Measurements from ENCODE around the gene PIK3C2G.

The PIK3C2G gene

GRCh38 chr12:18259906-18260682 is 1.2 kb upstream of the PIK3C2G start:
- H3K9me3 ChIP-seq (ENCODE audit: low read length): no peaks in the 10 kb centered on the region
- H3K36me3 ChIP-seq (ENCODE audit: insufficient read depth, low read length): no peaks in the 10 kb centered on the region
- H3K4me3 ChIP-seq (ENCODE audit: low read length): no peak overlapping the region
- no peaks in the 10 kb centered on the region for H3K27me3 ChIP-seq (ENCODE audit: insufficient read depth, low read length)
- H3K4me1 ChIP-seq (ENCODE audit: insufficient read depth, low read length): no peaks in the 10 kb centered on the region
- no peak overlapping the region for H2AFZ ChIP-seq (ENCODE audit: low read depth, low read length)

GRCh38 chr12:18261906-18262305 is 588 bp downstream of the PIK3C2G start:
- Histone ChIP-seq H3K4me1 (ENCODE audit: insufficient read depth, low read length) (no peaks in the 10 kb centered on the region), H3K27me3 (ENCODE audit: insufficient read depth, low read length) (no peaks in the 10 kb centered on the region), H3K4me3 (ENCODE audit: low read length) (no peak overlapping the region), H2AFZ (ENCODE audit: low read depth, low read length) (no peak overlapping the region), H3K9me3 (ENCODE audit: low read length) (no peaks in the 10 kb centered on the region), H3K36me3 (ENCODE audit: insufficient read depth, low read length) (no peaks in the 10 kb centered on the region)

GRCh38 chr12:18262514-18262913 is 1.2 kb downstream of the PIK3C2G start:
- H3K36me3 ChIP-seq (ENCODE audit: insufficient read depth, low read length): no peaks in the 10 kb centered on the region
- no peaks in the 10 kb centered on the region for H3K27me3 ChIP-seq (ENCODE audit: insufficient read depth, low read length)
- no peaks in the 10 kb centered on the region for H3K4me1 ChIP-seq (ENCODE audit: insufficient read depth, low read length)
- no peak overlapping the region for H3K4me3 ChIP-seq (ENCODE audit: low read length)
- H2AFZ ChIP-seq (ENCODE audit: low read depth, low read length): no peak overlapping the region
- H3K9me3 ChIP-seq (ENCODE audit: low read length): no peaks in the 10 kb centered on the region

GRCh38 chr12:18264581-18265075 is 3.3 kb downstream of the PIK3C2G start:
- Histone ChIP-seq H3K4me3 (ENCODE audit: low read length) (no peak overlapping the region), H3K4me1 (ENCODE audit: insufficient read depth, low read length) (no peaks in the 10 kb centered on the region), H3K9me3 (ENCODE audit: low read length) (no peaks in the 10 kb centered on the region), H3K36me3 (ENCODE audit: insufficient read depth, low read length) (no peaks in the 10 kb centered on the region), H3K27me3 (ENCODE audit: insufficient read depth, low read length) (no peaks in the 10 kb centered on the region), H2AFZ (ENCODE audit: low read depth, low read length) (no peak overlapping the region)

- H3K36me3 ChIP-seq (ENCODE audit: insufficient read depth, low read length): no peaks in the 10 kb centered on the region
- no peak overlapping the region for H2AFZ ChIP-seq (ENCODE audit: low read depth, low read length)
- H3K27me3 ChIP-seq (ENCODE audit: insufficient read depth, low read length): no peaks in the 10 kb centered on the region
- H3K4me3 ChIP-seq (ENCODE audit: low read length): no peak overlapping the region
- no peaks in the 10 kb centered on the region for H3K9me3 ChIP-seq (ENCODE audit: low read length)
- peaks cover 7% of the 10 kb centered on the region for H3K4me1 ChIP-seq (ENCODE audit: insufficient read depth, low read length)
Observed at GRCh38 chr12:18267427-18268099, 6.2 kb downstream of the PIK3C2G start.

GRCh38 chr12:18270958-18271460 is 9.7 kb downstream of the PIK3C2G start:
- Histone ChIP-seq H3K27me3 (ENCODE audit: insufficient read depth, low read length) (no peaks in the 10 kb centered on the region), H3K4me3 (ENCODE audit: low read length) (no peak overlapping the region), H3K9me3 (ENCODE audit: low read length) (no peaks in the 10 kb centered on the region), H2AFZ (ENCODE audit: low read depth, low read length) (no peak overlapping the region), H3K4me1 (ENCODE audit: insufficient read depth, low read length) (peaks cover 10% of the 10 kb centered on the region), H3K36me3 (ENCODE audit: insufficient read depth, low read length) (no peaks in the 10 kb centered on the region)

- H3K4me1 ChIP-seq (ENCODE audit: insufficient read depth, low read length): peaks cover 11% of the 10 kb centered on the region
- no peaks in the 10 kb centered on the region for H3K9me3 ChIP-seq (ENCODE audit: low read length)
- no peak overlapping the region for H3K4me3 ChIP-seq (ENCODE audit: low read length)
- no peaks in the 10 kb centered on the region for H3K27me3 ChIP-seq (ENCODE audit: insufficient read depth, low read length)
- H2AFZ ChIP-seq (ENCODE audit: low read depth, low read length): peak overlapping the region; percentile 26
- no peaks in the 10 kb centered on the region for H3K36me3 ChIP-seq (ENCODE audit: insufficient read depth, low read length)
Observed at GRCh38 chr12:18275981-18276380, 14.7 kb downstream of the PIK3C2G start.

- Histone ChIP-seq H2AFZ (ENCODE audit: low read depth, low read length) (no peak overlapping the region), H3K9me3 (ENCODE audit: low read length) (no peaks in the 10 kb centered on the region), H3K36me3 (ENCODE audit: insufficient read depth, low read length) (no peaks in the 10 kb centered on the region), H3K4me3 (ENCODE audit: low read length) (no peak overlapping the region), H3K27me3 (ENCODE audit: insufficient read depth, low read length) (no peaks in the 10 kb centered on the region), H3K4me1 (ENCODE audit: insufficient read depth, low read length) (peaks cover 4% of the 10 kb centered on the region)
Observed at GRCh38 chr12:18277196-18277595, 15.9 kb downstream of the PIK3C2G start.

GRCh38 chr12:18280728-18281127 is 19.4 kb downstream of the PIK3C2G start:
- peaks cover 4% of the 10 kb centered on the region for H3K4me1 ChIP-seq (ENCODE audit: insufficient read depth, low read length)
- H2AFZ ChIP-seq (ENCODE audit: low read depth, low read length): no peak overlapping the region
- no peaks in the 10 kb centered on the region for H3K36me3 ChIP-seq (ENCODE audit: insufficient read depth, low read length)
- no peaks in the 10 kb centered on the region for H3K27me3 ChIP-seq (ENCODE audit: insufficient read depth, low read length)
- H3K9me3 ChIP-seq (ENCODE audit: low read length): no peaks in the 10 kb centered on the region
- no peak overlapping the region for H3K4me3 ChIP-seq (ENCODE audit: low read length)

GRCh38 chr12:18281941-18282340 is 20.6 kb downstream of the PIK3C2G start:
- no peaks in the 10 kb centered on the region for H3K4me1 ChIP-seq (ENCODE audit: insufficient read depth, low read length)
- H3K27me3 ChIP-seq (ENCODE audit: insufficient read depth, low read length): no peaks in the 10 kb centered on the region

GRCh38 chr12:18283831-18284230 is 22.5 kb downstream of the PIK3C2G start:
- no peaks in the 10 kb centered on the region for H3K36me3 ChIP-seq (ENCODE audit: insufficient read depth, low read length)
- H3K4me1 ChIP-seq (ENCODE audit: insufficient read depth, low read length): no peaks in the 10 kb centered on the region
- H3K9me3 ChIP-seq (ENCODE audit: low read length): no peaks in the 10 kb centered on the region
- H3K27me3 ChIP-seq (ENCODE audit: insufficient read depth, low read length): no peaks in the 10 kb centered on the region
- no peak overlapping the region for H3K4me3 ChIP-seq (ENCODE audit: low read length)
- H2AFZ ChIP-seq (ENCODE audit: low read depth, low read length): no peak overlapping the region

More at GRCh38 chr12:18281941-18282340, 20.6 kb downstream of the PIK3C2G start:
- no peak overlapping the region for H3K4me3 ChIP-seq (ENCODE audit: low read length)
- no peaks in the 10 kb centered on the region for H3K9me3 ChIP-seq (ENCODE audit: low read length)
- no peaks in the 10 kb centered on the region for H3K36me3 ChIP-seq (ENCODE audit: insufficient read depth, low read length)
- H2AFZ ChIP-seq (ENCODE audit: low read depth, low read length): no peak overlapping the region

- no peaks in the 10 kb centered on the region for H3K9me3 ChIP-seq (ENCODE audit: low read length)
- no peaks in the 10 kb centered on the region for H3K27me3 ChIP-seq (ENCODE audit: insufficient read depth, low read length)
- no peaks in the 10 kb centered on the region for H3K36me3 ChIP-seq (ENCODE audit: insufficient read depth, low read length)
- H2AFZ ChIP-seq (ENCODE audit: low read depth, low read length): no peak overlapping the region
- H3K4me1 ChIP-seq (ENCODE audit: insufficient read depth, low read length): no peaks in the 10 kb centered on the region
- H3K4me3 ChIP-seq (ENCODE audit: low read length): no peak overlapping the region
Observed at GRCh38 chr12:18284386-18284785, 23.1 kb downstream of the PIK3C2G start.

- Histone ChIP-seq H2AFZ (ENCODE audit: low read depth, low read length) (no peak overlapping the region), H3K36me3 (ENCODE audit: insufficient read depth, low read length) (no peaks in the 10 kb centered on the region), H3K4me3 (ENCODE audit: low read length) (no peak overlapping the region), H3K4me1 (ENCODE audit: insufficient read depth, low read length) (no peaks in the 10 kb centered on the region), H3K9me3 (ENCODE audit: low read length) (no peaks in the 10 kb centered on the region), H3K27me3 (ENCODE audit: insufficient read depth, low read length) (no peaks in the 10 kb centered on the region)
Observed at GRCh38 chr12:18285161-18285560, 23.8 kb downstream of the PIK3C2G start.
